ENCODE results near the gene SPSB1. TPM values are rescaled to one million over a fixed set of nuclear protein-coding genes. Genes with fewer than 3 reads are reported as not detected.

SPSB1 gene
- total RNA-seq, 1 donor from 2014 or later: 78.6 TPM

- Mint-ChIP-seq H3K4me1 (ENCODE audit: low read depth, unreplicated experiment) (peaks cover 13% of the 10 kb centered on the region), H3K27me3 (ENCODE audit: unreplicated experiment) (peaks cover 6% of the 10 kb centered on the region), H3K27ac (ENCODE audit: unreplicated experiment) (no peak overlapping the region), H3K36me3 (ENCODE audit: unreplicated experiment) (peaks cover 3% of the 10 kb centered on the region), H3K9me3 (ENCODE audit: unreplicated experiment) (peaks cover 12% of the 10 kb centered on the region), H3K4me3 (ENCODE audit: unreplicated experiment) (no peak overlapping the region)
- no peak for DNase-seq
- TF ChIP-seq, protein P1, sequence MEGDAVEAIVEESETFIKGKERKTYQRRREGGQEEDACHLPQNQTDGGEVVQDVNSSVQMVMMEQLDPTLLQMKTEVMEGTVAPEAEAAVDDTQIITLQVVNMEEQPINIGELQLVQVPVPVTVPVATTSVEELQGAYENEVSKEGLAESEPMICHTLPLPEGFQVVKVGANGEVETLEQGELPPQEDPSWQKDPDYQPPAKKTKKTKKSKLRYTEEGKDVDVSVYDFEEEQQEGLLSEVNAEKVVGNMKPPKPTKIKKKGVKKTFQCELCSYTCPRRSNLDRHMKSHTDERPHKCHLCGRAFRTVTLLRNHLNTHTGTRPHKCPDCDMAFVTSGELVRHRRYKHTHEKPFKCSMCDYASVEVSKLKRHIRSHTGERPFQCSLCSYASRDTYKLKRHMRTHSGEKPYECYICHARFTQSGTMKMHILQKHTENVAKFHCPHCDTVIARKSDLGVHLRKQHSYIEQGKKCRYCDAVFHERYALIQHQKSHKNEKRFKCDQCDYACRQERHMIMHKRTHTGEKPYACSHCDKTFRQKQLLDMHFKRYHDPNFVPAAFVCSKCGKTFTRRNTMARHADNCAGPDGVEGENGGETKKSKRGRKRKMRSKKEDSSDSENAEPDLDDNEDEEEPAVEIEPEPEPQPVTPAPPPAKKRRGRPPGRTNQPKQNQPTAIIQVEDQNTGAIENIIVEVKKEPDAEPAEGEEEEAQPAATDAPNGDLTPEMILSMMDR (IDR thresholded peaks at IDR 0.05; ENCODE audit: partially characterized antibody, unreplicated experiment): no peak
These were observed 14.0 kb upstream of the SPSB1 start for GRCh38 chr1:9278585-9279153.

DNA sequence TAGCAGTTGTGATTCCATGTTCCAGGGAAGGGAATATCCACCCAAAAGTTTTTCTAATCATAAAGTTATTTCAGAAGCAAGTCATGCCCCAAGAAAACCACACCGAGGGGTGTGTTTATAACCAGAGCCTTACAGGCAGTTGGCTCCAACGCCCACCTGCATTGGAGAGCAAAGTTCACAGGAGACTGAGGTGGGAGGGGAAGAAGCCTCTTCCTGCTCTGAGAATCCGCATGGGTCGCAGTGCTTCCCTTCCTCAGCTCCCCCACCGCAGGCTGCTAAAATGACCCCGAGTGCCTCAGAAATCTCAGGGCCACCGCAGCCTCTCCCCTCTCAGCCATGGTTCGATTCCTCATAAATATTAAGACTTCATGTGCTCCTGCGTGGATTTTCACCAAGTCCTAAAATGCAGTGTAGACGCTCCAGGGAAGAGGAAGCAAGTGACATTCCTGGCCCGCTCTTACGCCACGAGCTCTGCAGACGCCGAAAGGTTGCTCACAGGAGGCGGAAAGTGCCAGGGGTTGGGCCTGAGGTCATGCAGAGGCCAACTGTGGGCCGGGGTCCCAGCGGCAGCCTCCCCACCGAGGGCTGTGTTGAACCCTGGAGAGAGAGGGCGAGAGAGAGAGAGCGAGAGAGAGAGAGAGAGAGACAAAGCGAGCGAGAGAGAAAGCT lies 13.4 kb upstream of the SPSB1 start:
- Mint-ChIP-seq H3K36me3 (ENCODE audit: unreplicated experiment) (peaks cover 3% of the 10 kb centered on the region), H3K9me3 (ENCODE audit: unreplicated experiment) (peaks cover 12% of the 10 kb centered on the region), H3K4me3 (ENCODE audit: unreplicated experiment) (no peak overlapping the region), H3K4me1 (ENCODE audit: low read depth, unreplicated experiment) (peaks cover 13% of the 10 kb centered on the region), H3K27me3 (ENCODE audit: unreplicated experiment) (peaks cover 6% of the 10 kb centered on the region), H3K27ac (ENCODE audit: unreplicated experiment) (no peak overlapping the region)
- no peak for DNase-seq
- TF ChIP-seq, protein P1 (IDR thresholded peaks at IDR 0.05; ENCODE audit: partially characterized antibody, unreplicated experiment): no peak

DNA sequence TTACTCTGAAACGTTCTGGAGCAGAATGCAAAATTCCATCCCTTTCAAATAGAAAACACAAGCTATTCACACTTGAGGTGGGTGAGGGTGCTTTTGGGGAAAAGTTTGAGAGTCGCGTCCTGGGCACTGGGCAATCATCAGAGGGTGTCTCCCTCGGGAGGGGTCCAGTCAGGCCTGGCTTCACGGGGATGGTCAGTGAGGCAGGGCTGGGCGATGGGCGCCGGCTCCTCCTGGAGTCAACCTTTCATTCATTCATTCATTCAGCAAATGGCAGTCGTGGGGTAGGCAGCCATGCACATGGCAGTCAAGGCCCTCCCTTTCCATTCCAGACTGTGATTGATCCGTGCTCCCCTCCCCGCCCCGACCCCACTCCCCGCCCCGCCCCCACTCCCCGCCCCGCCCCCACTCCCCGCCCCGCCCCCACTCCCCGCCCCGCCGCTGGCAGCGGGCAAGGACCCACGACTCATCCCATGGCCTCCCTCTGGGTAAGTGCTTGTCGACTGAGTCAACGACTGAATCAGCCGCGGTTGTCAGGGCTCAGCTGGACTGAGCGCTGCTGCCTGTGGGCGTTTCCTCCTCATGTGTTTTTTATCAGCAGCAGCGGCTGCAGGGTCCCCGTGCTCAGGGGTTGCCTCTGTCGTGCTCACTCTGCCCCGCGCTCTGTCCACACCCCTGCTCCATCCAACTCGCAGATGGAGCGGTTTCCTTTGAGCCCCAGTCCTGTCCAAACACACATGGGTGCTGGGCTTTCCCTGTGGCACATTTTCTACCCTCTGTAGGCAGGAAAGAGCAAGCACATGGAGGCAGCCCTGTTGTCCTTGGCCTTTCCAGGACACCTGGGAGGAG lies 12.5 kb upstream of the SPSB1 start:
- H3K4me3 Mint-ChIP-seq (ENCODE audit: unreplicated experiment): no peak overlapping the region

DNA sequence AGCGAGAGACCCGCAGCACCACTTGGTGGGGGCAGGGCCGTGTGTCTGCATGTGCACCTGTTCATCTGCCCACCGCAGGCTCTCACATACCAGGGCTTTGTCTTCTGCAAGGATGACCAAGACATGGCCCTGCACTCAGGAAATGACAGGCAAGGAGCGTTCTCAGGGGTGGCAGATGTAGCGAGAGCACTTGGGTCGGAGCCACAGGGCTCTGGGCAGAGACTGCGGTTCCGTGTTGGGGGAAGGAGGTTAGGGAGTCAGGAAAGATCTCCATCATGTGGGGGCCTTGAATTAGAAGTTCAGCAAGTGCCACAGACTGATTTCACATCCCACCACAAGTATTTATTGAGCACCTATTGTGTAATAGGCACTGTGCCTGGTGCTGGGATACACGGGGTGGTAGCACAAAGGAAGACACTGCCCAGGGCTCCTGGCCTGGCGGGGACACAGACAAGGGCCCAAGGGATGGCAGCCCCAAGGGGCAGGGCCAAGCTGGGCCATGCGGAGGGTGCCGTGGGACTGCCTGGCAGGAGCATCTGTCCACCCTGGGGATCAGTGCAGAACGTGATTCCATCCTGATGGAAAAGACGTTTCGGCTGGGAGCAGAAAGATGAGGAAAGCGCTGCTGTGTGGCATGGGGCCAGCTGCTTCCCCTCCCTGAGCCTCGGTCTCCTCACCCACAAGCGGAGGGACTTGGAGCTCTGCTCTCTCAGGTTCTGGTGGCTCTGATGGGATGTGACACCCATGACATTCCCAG lies 11.4 kb upstream of the SPSB1 start:
- DNase-seq: no peak
- Mint-ChIP-seq H3K4me3 (ENCODE audit: unreplicated experiment) (no peak overlapping the region), H3K27ac (ENCODE audit: unreplicated experiment) (no peak overlapping the region)

More for the DNA sequence above, 12.5 kb upstream of the SPSB1 start:
- DNase-seq: peak; percentile 54
- TF ChIP-seq, protein P1 (IDR thresholded peaks at IDR 0.05; ENCODE audit: partially characterized antibody, unreplicated experiment): no peak
- H3K4me1 Mint-ChIP-seq (ENCODE audit: low read depth, unreplicated experiment): peaks cover 9% of the 10 kb centered on the region
- H3K27ac Mint-ChIP-seq (ENCODE audit: unreplicated experiment): no peak overlapping the region
- peaks cover 10% of the 10 kb centered on the region for H3K36me3 Mint-ChIP-seq (ENCODE audit: unreplicated experiment)
- peaks cover 10% of the 10 kb centered on the region for H3K9me3 Mint-ChIP-seq (ENCODE audit: unreplicated experiment)
- peaks cover 6% of the 10 kb centered on the region for H3K27me3 Mint-ChIP-seq (ENCODE audit: unreplicated experiment)

More for the DNA sequence above, 11.4 kb upstream of the SPSB1 start:
- TF ChIP-seq, protein P1 (IDR thresholded peaks at IDR 0.05; ENCODE audit: partially characterized antibody, unreplicated experiment): no peak
- H3K4me1 Mint-ChIP-seq (ENCODE audit: low read depth, unreplicated experiment): peaks cover 3% of the 10 kb centered on the region
- H3K27me3 Mint-ChIP-seq (ENCODE audit: unreplicated experiment): peaks cover 8% of the 10 kb centered on the region
- H3K36me3 Mint-ChIP-seq (ENCODE audit: unreplicated experiment): peaks cover 16% of the 10 kb centered on the region
- H3K9me3 Mint-ChIP-seq (ENCODE audit: unreplicated experiment): peaks cover 8% of the 10 kb centered on the region
